GM23338 (cell line): ENCODE data around the gene PPP1R3G. TPM values are rescaled to one million over a fixed set of nuclear protein-coding genes. Genes with fewer than 3 reads are reported as not detected.

ENCODE experiments used
- ATAC-seq: fragments of 200-7000 bp; cut with Tn5 transposase; 3 replicates; pipeline ENCODE4 v1.9.1; 2020
- DNase-seq: peaks from one replicate; pipeline ENCODE4 v3.0.0-alpha.2; 2015; ENCODE audit warnings: low spot score
- H2AFZ ChIP-seq: fragments of 200-600 bp; sonication (generic); 2 replicates; pipeline ENCODE4 v1.8.0; 2016; ENCODE audit warnings: antibody characterized with exemption, mild to moderate bottlenecking, moderate library complexity
- H3F3A ChIP-seq: fragments of 200-600 bp; sonication (generic); replicated peaks from 2 replicates; pipeline ENCODE4 v1.8.0; 2017; ENCODE audit warnings: antibody characterized with exemption, mixed run types, low read depth
- H3K27ac ChIP-seq: fragments of 200-600 bp; sonication (generic); 2 replicates; pipeline ENCODE4 v1.6.1; 2016; ENCODE audit warnings: low read depth
- H3K27me3 ChIP-seq: fragments of 200-600 bp; sonication (generic); 2 replicates; pipeline ENCODE4 v1.8.0; 2016; ENCODE audit warnings: mild to moderate bottlenecking, mixed run types, moderate library complexity; ENCODE audit not compliant: insufficient read depth
- H3K36me3 ChIP-seq: fragments of 200-600 bp; sonication (generic); 2 replicates; pipeline ENCODE4 v1.8.0; 2016; ENCODE audit warnings: mild to moderate bottlenecking; ENCODE audit not compliant: insufficient read depth
- H3K4me1 ChIP-seq: fragments of 200-600 bp; sonication (generic); 2 replicates; pipeline ENCODE4 v1.8.0; 2016; ENCODE audit warnings: mild to moderate bottlenecking, moderate library complexity; ENCODE audit not compliant: insufficient read depth
- H3K4me2 ChIP-seq: fragments of 200-600 bp; sonication (generic); 2 replicates; pipeline ENCODE4 v1.7.1; 2017; ENCODE audit warnings: mixed run types
- H3K4me3 ChIP-seq: fragments of 200-600 bp; sonication (generic); 2 replicates; pipeline ENCODE4 v1.6.1; 2016; ENCODE audit warnings: mixed run types
- H3K79me2 ChIP-seq: fragments of 200-600 bp; sonication (generic); replicated peaks from 2 replicates; pipeline ENCODE4 v1.8.0; 2017; ENCODE audit warnings: mild to moderate bottlenecking; ENCODE audit not compliant: insufficient read depth
- H3K9me2 ChIP-seq: fragments of 200-600 bp; sonication (generic); 2 replicates; pipeline ENCODE4 v1.8.0; 2017; ENCODE audit not compliant: insufficient read depth
- H4K20me1 ChIP-seq: fragments of 200-600 bp; sonication (generic); replicated peaks from 2 replicates; pipeline ENCODE4 v1.8.0; 2017; ENCODE audit warnings: mild to moderate bottlenecking; ENCODE audit not compliant: insufficient read depth
- H3K27ac Mint-ChIP-seq: 2 replicates; pipeline ENCODE4 v1.8.0; 2020; ENCODE audit warnings: inconsistent platforms, mild to moderate bottlenecking, moderate library complexity, mixed read lengths
- H3K27me3 Mint-ChIP-seq: 3 replicates; pipeline ENCODE4 v1.8.0; 2022; ENCODE audit warnings: low read depth, mild to moderate bottlenecking, moderate library complexity, mixed read lengths, inconsistent platforms; ENCODE audit not compliant: insufficient read depth, poor library complexity
- H3K36me3 Mint-ChIP-seq: 3 replicates; pipeline ENCODE4 v1.8.0; 2021; ENCODE audit warnings: low read depth, mild to moderate bottlenecking, inconsistent platforms, moderate library complexity, mixed read lengths
- H3K4me1 Mint-ChIP-seq: 3 replicates; pipeline ENCODE4 v1.8.0; 2020; ENCODE audit warnings: mild to moderate bottlenecking, inconsistent platforms, mixed read lengths
- H3K4me3 Mint-ChIP-seq: 3 replicates; pipeline ENCODE4 v1.8.0; 2021; ENCODE audit warnings: moderate library complexity, mild to moderate bottlenecking, inconsistent platforms, mixed read lengths
- H3K9me3 Mint-ChIP-seq: 3 replicates; pipeline ENCODE4 v1.8.0; 2020; ENCODE audit warnings: moderate library complexity, mild to moderate bottlenecking, inconsistent platforms, mixed read lengths
- EZH2 ChIP-seq: fragments of 200-600 bp; sonication (generic); IDR thresholded peaks from one replicate; pipeline ENCODE4 v1.8.0; 2017; ENCODE audit warnings: antibody characterized with exemption, mild to moderate bottlenecking, low read depth; ENCODE audit not compliant: unreplicated experiment
- EZH2phosphoT487 ChIP-seq: fragments of 200-600 bp; sonication (generic); IDR thresholded peaks from one replicate; pipeline ENCODE4 v1.8.1; 2018; ENCODE audit warnings: antibody characterized with exemption; ENCODE audit not compliant: unreplicated experiment
- ZNF114 ChIP-seq: fragments of 250-450 bp; sonication (Bioruptor Pico); IDR thresholded peaks from 2 replicates; pipeline ENCODE4 v1.5.0; 2020; ENCODE audit warnings: mild to moderate bottlenecking, moderate library complexity
- ZNF462 ChIP-seq: fragments of 250-450 bp; sonication (Bioruptor Pico); IDR thresholded peaks from 2 replicates; pipeline ENCODE4 v1.5.0; 2020; ENCODE audit warnings: mild to moderate bottlenecking, moderate library complexity
- polyA plus RNA-seq: library from polyadenylated mRNA; unstranded; fragments of >200 nt; fragmentation: Nextera tagmentation; extraction: Ambion mirVana; gene quantifications from 2 replicates; pipeline ENCODE4 v1.2.1, GENCODE V29; 2016
- total RNA-seq: library from RNA; depleted of rRNA; stranded (reverse); fragments of >200 nt; shearing (Covaris generic); gene quantifications from 2 replicates; pipeline ENCODE4 v1.2.3, GENCODE V29; 2014

Gene PPP1R3G
- total and polyA plus RNA-seq, 2 experiments from 2014 or later = 0.13 to 0.24 TPM

DNA sequence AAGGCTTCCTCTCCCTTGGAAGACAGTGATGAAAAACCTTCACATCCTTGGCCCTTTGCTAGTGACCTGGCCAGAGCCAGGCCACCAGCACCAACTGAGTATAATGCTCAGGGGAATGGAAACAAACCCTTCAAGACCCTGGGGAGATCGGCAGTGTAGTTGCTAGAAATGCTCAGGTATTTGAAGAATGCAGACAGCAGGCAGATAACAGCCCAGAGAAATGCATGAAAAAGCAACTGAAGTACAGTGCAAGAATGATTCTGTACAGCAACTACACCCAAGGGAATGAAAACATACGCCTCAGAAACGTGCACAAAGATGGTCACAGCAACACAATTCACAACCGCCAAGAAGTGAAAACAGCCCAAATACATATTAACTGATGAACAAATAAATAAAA, 41.1 kb downstream of the PPP1R3G start:
- Mint-ChIP-seq H3K4me3 (no peak overlapping the region), H3K27ac (no peak overlapping the region), H3K27me3 (peaks cover 3% of the 10 kb centered on the region), H3K4me1 (peaks cover 32% of the 10 kb centered on the region), H3K9me3 (no peaks in the 10 kb centered on the region), H3K36me3 (peaks cover under 1% of the 10 kb centered on the region; the same call in 1 of the 3 replicates)
- H3K79me2 ChIP-seq = no peaks in the 10 kb centered on the region
- peaks cover 4% of the 10 kb centered on the region for H3K4me1 ChIP-seq
- no peaks in the 10 kb centered on the region; the same call in 1 of the 2 replicates for H4K20me1 ChIP-seq
- H3K4me3 ChIP-seq = no peak overlapping the region
- no peak overlapping the region for H3K4me2 ChIP-seq
- H3K27ac ChIP-seq = no peak overlapping the region
- H3F3A ChIP-seq = no peaks in the 10 kb centered on the region
- H2AFZ ChIP-seq = no peak overlapping the region
- no peaks in the 10 kb centered on the region for H3K27me3 ChIP-seq
- no peak for TF ChIP-seq EZH2
- TF ChIP-seq ZNF114 (CRISPR knock-in tag) = no peak
- no peak for TF ChIP-seq EZH2phosphoT487
- ATAC-seq = peak; percentile 55
- DNase-seq = peak; percentile 35
- no peaks in the 10 kb centered on the region for H3K36me3 ChIP-seq
- H3K9me2 ChIP-seq = no peaks in the 10 kb centered on the region

DNA sequence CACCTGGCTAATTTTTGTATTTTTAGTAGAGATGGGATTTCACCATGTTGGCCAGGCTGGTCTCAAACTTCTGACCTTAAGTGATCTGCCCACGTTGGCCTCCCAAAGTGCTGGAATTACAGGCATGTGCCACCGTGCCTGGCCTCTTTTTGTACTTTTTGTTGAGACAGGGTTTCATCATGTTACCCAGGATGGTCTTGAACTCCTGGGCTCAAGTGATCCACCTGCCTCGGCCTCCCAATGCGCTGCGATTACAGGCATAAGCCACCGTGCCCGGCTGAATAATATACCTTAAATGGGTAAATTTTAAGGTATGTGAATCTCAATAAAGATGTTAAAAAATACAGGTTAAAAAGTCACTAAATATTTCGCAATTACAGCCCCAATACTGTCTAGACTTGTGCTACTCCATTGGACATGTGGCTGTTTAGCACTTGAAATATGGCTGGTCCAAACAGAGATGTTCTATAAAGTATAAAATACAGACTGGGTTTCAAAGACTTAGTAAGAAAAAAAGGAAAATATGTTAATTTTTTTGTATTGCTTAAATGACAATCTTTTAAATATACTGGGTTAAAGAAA, 42.1 kb downstream of the PPP1R3G start:
- Histone ChIP-seq H3K27ac (no peak overlapping the region), H2AFZ (no peak overlapping the region), H4K20me1 (no peaks in the 10 kb centered on the region; the same call in 1 of the 2 replicates), H3K27me3 (no peaks in the 10 kb centered on the region), H3F3A (no peaks in the 10 kb centered on the region), H3K4me2 (no peak overlapping the region), H3K9me2 (no peaks in the 10 kb centered on the region), H3K79me2 (no peaks in the 10 kb centered on the region), H3K36me3 (no peaks in the 10 kb centered on the region), H3K4me3 (no peak overlapping the region), H3K4me1 (peaks cover 14% of the 10 kb centered on the region)
- Mint-ChIP-seq H3K4me3 (no peak overlapping the region), H3K27ac (no peak overlapping the region), H3K4me1 (peaks cover 42% of the 10 kb centered on the region), H3K27me3 (peaks cover 3% of the 10 kb centered on the region), H3K36me3 (no peaks in the 10 kb centered on the region; the same call in 2 of the 3 replicates), H3K9me3 (no peaks in the 10 kb centered on the region)
- no peak for DNase-seq
- no peak for ATAC-seq
- no peak for TF ChIP-seq ZNF462 (CRISPR knock-in tag)
